Myocyte (in vitro differentiated cells): ENCODE data around the gene TCEAL4. TPM values are rescaled to one million over a fixed set of nuclear protein-coding genes. Genes with fewer than 3 reads are reported as not detected.

Source experiments
- DNase-seq: peaks from one replicate; pipeline ENCODE4 v3.0.0-alpha.2; 2012; ENCODE audit warnings: low read depth
- polyA plus RNA-seq: library from polyadenylated mRNA; unstranded; fragments of >200 nt; gene quantifications from one replicate; pipeline ENCODE4 v1.2.1, GENCODE V29; 2012; ENCODE audit warnings: missing spikeins
- total RNA-seq: library from RNA; depleted of rRNA; stranded (reverse); fragments of >200 nt; gene quantifications from 2 replicates; pipeline ENCODE4 v1.2.3, GENCODE V29; 2014

Gene TCEAL4
- 153 and 202 TPM in 2 replicates for total RNA-seq
- 141 TPM for polyA plus RNA-seq

DNA sequence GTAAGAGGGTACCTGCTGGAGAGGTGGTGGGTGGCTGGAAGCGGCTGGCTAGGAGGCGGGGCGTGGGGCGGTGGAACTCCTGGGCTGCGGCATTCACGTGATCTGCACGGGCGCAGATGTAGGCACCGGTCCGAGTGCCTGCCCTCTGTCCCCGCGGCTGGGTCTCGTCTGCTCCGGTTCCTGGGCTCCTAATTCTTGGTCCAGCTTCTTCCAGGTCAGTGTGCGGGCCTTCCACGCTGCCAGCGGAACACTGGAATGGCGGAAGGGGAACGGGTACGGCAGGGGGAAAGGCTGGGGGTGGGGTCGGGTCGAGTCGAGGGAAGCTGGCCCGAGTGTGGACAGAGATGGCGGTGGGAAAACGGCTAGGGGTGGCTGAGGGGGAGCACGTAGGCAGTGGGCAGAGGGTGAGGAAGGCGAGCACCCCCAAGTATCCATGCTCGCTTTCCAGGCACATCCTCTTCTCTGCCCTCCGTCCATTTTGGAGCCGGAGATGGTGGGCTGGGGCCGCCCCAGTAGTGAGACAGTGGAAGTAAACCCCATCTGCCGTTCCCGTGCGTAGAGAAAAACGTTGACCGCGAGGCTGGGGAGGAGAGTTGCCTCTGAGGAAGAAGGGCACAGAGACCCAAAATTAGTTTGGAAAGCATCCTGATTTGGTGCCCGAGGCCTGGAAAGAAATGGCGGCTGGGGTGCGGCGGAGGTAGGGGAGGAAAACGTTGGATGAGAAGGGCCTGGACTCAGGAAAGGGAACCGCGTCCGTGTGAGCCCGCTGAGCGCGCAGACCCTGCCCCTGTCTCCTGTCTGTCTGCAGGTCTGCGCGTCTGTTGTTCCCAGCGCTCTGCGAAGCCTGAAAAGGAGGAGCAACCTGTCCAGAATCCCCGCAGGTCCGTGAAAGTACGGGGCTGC lies at the start of gene TCEAL4:
TSS of gene TCEAL4 (plus strand) at position 105 of the 903 bp plus-strand sequence. CDS start 1,161 bp downstream, outside the sequence.
- DNase-seq = peak; percentile 46

DNA sequence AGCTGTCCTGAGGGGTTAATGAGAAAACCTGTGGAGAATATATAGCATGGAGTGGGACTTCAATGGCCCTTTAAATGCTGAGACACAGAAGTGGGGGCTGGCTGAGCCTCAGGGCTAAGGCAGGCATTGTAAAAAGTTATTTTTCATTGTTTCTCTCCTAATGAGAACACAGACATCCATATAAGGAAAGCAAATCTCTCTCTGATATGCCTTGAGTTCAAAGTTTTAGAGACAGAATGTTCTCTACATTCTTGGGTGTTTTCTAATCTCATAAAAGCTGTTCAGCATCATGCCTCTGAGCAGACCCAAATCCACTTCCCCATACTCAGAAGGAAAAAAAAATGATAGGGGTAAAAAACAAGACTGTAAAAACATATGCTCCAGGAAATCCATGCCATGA lies 49.2 kb upstream of the TCEAL4 start:
- DNase-seq = no peak

DNA sequence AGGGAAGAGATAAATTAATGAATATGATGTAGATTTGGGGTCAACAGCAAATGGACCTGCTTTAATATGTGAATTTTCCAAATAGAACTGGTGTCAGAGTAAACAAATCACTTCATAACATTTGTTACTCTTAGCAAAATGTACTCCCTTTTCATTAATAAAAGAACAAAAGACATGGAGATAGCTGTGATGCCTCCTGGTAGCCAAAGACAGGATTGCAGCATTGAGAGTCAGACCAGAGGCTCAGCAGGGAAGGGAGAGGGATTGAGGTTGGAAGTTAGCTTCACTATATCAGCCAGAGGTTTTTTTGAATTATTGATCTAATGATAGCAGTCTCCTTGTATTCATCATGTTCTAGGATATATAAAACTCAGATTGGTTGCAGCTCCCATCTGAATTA lies 48.6 kb upstream of the TCEAL4 start:
- no peak for DNase-seq

DNA sequence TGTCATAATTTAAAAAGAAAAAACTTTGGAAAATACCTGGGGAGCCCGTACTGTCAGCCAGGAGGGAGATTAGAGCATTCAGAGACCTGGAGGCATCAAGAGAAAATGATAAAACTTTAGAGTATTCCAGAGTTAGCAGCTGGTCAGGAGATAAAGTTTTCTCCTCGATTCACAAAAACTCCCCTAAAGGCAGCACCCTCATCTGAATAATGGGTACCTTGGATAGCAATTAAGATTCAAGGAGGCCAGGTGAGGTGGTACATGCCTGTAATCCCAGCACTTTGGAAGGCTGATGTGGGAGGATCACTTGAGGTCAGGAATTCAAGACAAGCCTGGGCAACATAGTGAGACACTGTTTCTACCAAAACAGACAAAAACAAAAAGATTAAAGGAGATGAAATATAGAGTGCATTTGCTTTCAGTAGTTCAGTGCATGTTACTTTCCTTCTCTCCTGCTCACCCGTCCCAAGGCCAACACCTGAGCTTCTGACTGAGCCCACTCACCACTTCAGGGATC lies 47.4 kb upstream of the TCEAL4 start:
- DNase-seq = no peak

DNA sequence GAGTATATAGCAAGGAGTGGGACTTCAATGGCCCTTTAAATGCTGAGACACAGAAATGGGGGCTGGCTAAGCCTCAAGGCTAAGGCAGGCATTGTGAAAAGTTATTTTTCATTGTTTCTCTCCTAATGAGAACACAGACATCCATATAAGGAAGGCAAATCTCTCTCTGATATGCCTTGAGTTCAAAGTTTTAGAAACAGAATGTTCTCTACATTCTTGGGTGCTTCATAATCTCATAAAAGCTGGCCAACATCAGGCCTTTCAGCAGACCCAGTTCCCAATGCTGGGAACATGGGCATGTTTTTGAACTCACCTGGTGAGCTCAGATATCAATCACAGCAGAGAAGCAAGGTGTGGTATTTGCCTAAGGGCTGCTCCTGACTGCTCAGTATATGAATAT lies 46.6 kb upstream of the TCEAL4 start:
- no peak for DNase-seq

DNA sequence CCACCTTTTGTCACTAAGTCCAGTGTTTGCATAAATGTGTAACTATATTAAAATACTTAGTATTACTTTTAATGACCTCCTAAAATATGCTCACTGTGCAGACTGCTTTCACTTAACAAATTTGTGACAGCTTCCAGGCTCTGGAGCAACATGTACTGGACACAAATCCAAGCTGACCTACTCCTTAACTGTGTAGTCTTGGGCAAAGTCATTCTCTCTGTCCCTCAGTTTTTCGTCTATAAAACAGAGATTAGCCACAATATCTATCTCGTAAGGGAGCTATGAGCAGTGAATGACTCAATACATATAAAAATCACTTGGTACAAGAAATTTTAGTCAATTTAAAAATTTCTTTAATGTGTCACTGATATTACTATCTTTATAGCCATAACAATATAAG lies 45.6 kb upstream of the TCEAL4 start:
- no peak for DNase-seq

DNA sequence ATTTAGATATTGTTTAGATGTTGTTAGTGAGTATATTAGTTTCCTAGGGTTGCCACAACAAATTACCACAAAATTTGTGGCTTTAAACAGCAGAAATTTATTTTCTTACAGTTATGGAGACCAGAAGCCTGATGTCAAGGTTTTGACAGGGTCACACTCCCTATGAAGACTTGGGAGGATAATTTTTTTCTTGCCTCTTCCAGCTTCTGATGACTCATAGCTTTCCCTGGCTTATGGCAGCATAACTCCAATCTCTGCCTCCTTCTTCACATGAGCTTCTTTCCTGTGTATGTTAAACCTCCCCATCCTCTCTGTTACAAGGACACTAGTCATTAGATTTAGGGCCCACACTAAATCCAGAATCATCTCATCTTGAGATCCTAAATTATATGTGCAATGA lies 45.2 kb upstream of the TCEAL4 start:
- DNase-seq = peak; percentile 33

GRCh38 chrX:103549916-103550315 lies 35.4 kb upstream of the TCEAL4 start:
- no peak for DNase-seq

- no peak for DNase-seq
Observed at GRCh38 chrX:103550415-103551051, 34.8 kb upstream of the TCEAL4 start.

- DNase-seq = no peak
Observed at GRCh38 chrX:103552236-103552635, 33.1 kb upstream of the TCEAL4 start.

- DNase-seq = no peak
Observed at GRCh38 chrX:103554687-103555424, 30.5 kb upstream of the TCEAL4 start.

DNA sequence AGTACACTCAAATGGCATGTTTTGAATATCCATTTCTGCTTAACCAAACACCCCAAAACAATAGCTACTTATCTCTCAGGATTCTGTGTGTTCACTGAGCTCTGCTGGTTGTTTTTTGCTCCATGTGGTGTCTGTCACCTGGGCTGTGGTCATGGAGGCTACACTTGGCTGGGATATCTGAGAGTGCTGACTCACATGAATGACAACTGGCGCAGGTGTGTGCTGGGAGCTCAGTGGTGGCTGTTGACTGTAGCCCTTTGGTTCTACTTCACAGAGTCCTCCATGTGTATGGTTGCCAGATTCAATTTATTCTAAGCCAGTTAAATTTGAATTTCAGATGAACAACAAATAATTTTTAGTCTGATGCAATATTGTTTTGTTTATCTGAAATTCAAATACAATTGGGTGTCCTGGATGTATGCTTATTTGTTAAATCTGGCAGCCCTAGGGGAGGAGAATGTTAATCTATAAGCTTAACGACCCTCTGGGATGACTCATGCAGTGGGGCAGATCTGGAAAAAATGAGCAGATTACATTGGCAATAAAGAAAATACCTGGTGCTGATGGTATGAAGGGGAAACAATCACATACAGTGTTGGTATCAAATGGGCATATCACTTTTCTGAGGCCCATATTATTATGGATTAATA lies 28.2 kb upstream of the TCEAL4 start:
- DNase-seq = peak; percentile 71

DNA sequence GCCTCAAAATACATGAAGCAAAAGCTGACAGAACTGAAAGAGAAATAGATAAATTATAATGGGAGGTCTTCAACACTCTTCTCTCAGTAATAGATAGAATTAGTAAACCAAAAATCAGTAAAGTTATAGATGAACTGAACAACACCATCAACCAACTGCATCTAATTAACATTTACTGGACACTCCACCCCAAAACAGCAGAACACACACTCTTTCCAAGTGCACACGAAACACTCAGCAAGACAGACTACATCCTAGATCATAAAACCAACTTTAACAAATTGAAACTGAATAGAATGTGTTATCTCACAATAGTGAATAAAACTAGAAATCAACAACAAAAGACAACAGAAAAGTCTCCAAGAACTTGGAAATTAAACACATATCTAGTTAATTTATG lies 25.1 kb upstream of the TCEAL4 start:
- no peak for DNase-seq

DNA sequence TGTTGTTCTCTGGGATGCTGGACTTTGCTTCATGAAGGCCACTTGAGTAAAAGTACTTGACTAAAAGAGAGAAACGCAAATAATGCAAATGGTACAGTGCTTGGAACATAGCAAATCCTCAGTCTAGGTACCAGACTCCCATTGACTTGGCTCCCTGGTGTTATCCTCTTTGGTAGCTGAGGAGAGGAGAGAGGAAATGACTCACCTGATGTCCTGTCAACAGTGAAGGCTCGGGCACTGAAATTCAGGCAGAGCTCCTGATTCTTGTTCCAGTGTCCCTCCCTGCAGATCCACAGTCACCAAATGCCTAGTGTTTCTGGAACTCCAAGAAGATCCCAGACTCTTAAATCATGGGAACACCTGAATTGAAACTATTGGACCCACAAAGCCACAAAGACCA lies 22.5 kb upstream of the TCEAL4 start:
- no peak for DNase-seq

DNA sequence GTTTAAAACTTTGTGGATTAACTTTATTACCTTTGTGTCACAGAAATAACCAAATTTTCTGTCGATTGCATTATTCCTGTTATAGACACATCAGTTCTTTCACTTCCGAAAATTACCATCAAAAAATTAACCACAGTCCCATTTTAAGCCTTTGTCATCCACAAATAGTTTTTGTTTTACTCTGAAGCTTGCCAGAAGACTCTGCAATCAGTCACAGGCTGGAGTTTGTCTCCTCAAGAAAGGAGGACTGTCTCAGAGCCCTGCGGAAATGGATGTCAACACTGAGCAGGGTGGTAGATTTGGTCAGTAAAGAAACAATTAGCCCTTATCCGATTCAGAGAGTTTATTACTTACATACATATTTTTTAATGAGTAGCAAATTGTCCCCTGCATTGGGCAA lies 20.1 kb upstream of the TCEAL4 start:
- DNase-seq = no peak

DNA sequence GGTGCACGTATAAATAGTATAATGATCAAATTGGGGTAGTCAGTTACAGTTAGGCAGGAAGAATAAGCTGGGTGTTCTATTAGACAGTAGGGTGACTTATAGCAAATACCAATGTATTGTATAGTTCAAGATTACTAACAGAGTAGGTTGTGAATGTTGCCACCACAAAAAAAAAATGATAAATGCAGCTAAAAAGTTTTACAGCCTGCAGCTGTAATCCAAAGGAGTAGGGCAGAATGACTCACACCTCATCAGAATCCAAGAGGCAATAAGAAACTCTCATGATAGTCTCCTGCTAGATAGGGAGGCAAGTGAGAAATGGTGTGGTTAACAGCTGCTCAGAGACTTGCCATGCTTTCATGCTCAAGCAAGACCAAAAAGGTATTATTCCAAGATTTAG lies 19.6 kb upstream of the TCEAL4 start:
- DNase-seq = peak; percentile 67

DNA sequence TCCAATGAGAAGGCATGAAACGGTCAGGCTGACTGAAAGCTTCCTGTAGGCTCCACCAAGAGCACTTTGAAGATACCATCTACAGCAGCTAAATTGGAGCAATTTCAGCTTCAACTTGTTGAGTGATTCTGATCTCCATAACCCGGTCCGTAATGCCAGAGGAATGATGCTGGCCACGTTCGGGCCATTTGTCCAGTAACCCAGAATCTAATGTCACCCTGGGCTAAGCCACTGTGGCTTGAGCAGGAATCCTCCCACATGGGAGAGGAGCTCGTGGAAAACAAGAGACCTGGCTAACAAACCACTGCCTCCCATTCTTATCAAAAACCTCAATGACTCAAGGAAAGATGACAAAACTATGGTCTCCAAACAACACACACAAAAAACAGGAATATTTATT lies 14.2 kb upstream of the TCEAL4 start:
- DNase-seq = peak; percentile 85

GRCh38 chrX:103571726-103572125 lies 13.6 kb upstream of the TCEAL4 start:
- DNase-seq = peak; percentile 60

- DNase-seq = peak; percentile 45
Observed at GRCh38 chrX:103573202-103573601, 12.1 kb upstream of the TCEAL4 start.

DNA sequence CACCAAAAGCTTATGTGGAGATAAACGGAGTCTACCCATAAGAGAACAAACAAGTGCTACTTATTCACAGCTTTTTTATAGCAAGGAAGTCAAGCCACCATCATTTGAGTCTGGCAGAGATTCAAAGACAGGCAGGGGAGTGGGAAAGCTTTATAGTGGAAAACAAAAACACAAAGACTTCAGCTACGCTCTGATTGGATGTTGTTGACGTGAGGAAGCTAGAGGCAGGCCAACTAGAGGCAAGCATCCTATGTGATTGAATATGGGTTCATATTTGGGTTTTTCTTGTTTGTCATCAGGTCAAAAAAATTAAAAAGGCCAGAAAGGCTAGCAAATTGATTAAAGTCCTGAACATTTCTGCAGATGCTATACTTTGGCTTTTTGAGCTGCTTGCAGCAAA lies 719 bp upstream of the TCEAL4 start:
- peak; percentile 26 for DNase-seq

GRCh38 chrX:103586314-103586646 lies 965 bp downstream of the TCEAL4 start:
- DNase-seq = no peak
